NCI-H1105 treated with DMSO at 0.1 percent for 48 hours (cell line): Measurements from ENCODE around the gene TMEM222.
"Not testable (repeated sequence)": the region's sequence is repeated elsewhere in the genome, so short reads cannot be mapped to it uniquely, and the experiment has no call there.

Experiments used
- DNase-seq: peaks from one replicate; lab custom pipeline; 2025; lab: John Stamatoyannopoulos, UW

The TMEM222 gene

DNA sequence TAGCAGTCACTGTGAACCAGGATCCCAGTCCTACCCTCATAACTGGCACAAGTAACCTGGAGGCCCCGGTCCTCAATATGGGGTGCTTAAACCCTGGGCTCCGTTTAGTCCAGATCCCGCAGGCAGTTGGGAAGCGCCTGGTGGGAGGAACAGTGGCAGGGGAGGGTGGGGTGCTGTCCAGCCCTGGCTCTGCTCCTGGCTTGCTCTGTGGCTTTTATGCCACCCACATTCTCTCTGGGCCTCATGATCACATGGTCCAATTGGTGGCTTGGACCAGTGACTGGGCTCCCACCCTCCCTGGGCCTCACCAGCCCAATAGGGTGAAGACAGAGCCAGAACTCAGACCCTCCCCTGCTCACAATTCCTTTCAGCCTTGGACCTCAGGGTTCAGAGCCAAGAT lies 58.3 kb downstream of the TMEM222 start:
- DNase-seq: no peak

DNA sequence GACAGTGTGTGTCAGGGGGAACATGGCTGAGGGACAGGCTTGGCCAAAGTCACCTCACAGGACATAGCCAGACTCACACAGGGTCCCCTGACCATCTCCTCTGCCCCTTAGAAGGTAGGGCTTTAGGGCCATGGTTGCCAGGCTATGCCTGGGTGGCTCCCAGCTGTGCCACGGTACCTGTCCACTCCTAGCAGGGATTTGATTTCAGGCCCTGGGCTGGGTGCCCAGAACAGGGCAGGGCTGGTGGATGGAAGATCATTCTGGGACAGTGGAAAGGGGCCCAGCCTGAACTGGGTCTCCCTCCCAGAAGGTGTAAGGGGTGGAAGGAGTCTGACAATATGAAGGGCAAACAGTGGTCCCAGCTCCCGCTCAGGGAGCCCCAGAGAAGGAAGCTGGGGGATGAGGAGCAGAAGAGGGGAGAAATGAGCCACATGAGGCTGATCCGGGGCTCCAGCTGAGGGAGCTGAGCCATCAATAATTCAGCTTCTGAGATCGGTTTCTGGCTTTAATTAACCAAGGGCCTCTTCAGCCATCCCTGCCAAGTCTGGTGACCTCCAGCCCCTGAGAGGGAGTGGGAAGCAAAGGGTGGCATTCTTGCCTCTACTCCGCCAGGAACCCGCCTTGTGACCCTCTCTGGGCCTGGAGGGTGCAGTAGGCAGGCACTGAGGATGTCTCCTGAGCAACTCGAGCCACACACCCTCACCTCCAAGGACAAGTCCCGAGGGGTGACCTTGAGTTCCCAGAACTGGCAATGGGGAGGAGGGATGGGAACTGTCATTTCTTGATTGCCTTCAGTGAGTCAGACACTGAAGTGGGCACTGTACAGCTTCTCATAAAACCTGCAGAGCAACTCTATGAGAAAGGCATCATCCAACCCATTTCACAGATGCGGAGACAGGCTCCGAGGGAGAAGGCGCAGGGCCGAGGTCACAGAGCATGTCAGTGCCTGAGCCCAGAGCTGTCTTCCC lies 59.1 kb downstream of the TMEM222 start:
- DNase-seq: no peak

DNA sequence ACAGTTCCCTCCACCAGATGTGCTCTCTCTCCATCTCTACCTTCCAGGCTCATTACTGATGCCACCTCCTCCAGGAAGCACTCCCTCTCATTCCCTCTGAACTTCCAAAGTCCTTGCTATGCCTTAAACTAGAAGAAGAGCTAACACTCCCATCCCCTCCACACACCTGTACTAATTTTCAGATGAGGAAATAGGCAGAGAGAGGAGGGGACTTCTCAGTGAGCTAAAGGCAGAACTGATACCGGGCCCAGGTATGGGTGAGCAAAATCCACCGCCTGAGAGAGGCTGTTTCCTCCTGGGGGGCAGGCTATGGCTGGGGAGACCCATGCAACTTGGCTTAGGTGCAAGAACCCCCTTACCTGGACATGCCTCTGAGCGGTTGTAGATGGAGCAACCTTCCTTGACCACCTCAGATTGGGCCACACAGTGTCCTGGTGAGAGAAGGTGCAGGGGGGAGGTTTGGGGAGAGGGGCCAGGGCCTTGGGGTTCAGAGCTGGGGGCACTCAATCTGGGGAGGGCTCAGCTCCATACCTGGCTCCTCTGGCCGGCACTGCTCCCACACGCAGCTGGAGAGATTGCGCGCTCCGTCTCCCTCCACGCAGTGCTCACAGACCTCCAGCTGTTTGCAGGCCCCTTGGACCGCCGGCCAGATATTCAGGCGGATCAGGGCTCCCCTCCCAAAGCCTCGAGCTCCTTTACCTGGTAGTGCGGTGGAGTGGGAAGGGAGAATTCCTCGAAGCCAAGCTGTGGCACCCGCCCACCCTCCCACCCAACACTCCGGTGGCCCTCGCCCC lies 60.2 kb downstream of the TMEM222 start:
- DNase-seq: no peak

DNA sequence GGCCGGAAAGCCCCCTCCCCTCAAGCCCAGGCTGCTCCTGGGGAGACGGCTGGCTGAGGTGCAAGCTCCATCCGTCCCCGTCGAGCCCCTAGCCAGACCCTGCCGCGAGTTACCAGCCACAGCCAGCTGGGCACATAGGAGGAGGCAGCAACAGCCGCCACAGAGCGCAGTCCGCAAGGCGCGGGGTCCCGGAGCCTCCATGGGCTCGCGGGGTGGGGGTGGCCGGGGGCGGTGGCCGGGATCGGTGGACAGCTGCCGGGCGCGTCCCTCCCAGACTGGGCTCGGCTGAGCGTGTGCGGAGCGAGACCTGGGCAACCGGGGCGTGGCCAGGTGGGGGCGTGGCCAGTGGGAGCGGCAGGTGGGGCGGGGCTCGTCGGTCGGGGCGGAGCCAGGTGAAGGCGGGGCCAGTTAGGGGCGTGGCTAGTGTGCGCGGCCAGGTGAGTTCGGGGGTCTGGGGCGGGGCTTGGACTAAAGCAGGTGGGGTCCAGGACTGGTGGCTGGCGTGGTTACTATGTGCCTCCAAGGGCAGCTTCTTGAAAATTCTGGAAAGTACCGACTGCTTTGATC lies 61.2 kb downstream of the TMEM222 start, which contains the start of gene CD164L2:
TSS of gene CD164L2 (minus strand) at position 295 of the 567 bp plus-strand sequence. CDS start at position 201, 94 bp downstream.
- DNase-seq: no peak

GRCh38 chr1:27383661-27384060 lies 61.7 kb downstream of the TMEM222 start:
- no peak for DNase-seq

DNA sequence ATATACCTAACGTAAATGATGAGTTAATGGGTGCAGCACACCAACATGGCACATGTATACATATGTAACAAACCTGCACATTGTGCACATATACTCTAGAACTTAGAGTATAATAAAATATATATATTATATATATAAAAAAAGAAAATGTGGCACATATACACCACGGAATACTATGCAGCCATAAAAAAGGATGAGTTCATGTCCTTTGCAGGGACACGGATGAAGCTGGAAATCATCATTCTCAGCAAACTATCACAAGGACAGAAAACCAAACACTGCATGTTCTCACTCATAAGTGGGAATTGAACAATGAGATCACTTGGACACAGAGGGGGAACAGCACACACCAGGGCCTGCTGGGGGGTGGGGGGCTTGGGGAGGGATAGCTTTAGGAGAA lies 62.8 kb downstream of the TMEM222 start:
- not testable (repeated sequence) for DNase-seq
